H9 (cell line): ENCODE data around the gene BCAT1. TPM values are rescaled to one million over a fixed set of nuclear protein-coding genes. Genes with fewer than 3 reads are reported as not detected.

ENCODE experiments used
- DNase-seq: peaks from one replicate; pipeline ENCODE4 v3.0.0-alpha.2; 2017
- H2AFZ ChIP-seq: one replicate; pipeline ENCODE4 v1.6.1; 2013; ENCODE audit warnings: mild to moderate bottlenecking, low read length, control low read depth, moderate library complexity
- H2AK5ac ChIP-seq: 2 replicates; pipeline ENCODE4 v1.6.1; 2013; ENCODE audit warnings: low read length, control low read depth, mixed read lengths; ENCODE audit not compliant: insufficient read length
- H2BK120ac ChIP-seq: one replicate; pipeline ENCODE4 v1.6.1; 2013; ENCODE audit warnings: low read depth, mild to moderate bottlenecking, low read length, control low read depth, inconsistent platforms; ENCODE audit not compliant: poor library complexity, severe bottlenecking
- H2BK12ac ChIP-seq: 2 replicates; pipeline ENCODE4 v1.6.1; 2013; ENCODE audit warnings: low read length, control low read depth, mixed read lengths, low read depth; ENCODE audit not compliant: insufficient read length
- H2BK15ac ChIP-seq: 2 replicates; pipeline ENCODE4 v1.6.1; 2013; ENCODE audit warnings: low read depth, low read length, control low read depth
- H2BK20ac ChIP-seq: one replicate; pipeline ENCODE4 v1.6.1; 2013; ENCODE audit warnings: low read depth, mild to moderate bottlenecking, low read length, control low read depth, inconsistent platforms; ENCODE audit not compliant: poor library complexity, severe bottlenecking
- H2BK5ac ChIP-seq: 2 replicates; pipeline ENCODE4 v1.6.1; 2013; ENCODE audit warnings: low read length, control low read depth, mixed read lengths; ENCODE audit not compliant: insufficient read length
- H3K14ac ChIP-seq: 2 replicates; pipeline ENCODE4 v1.6.1; 2013; ENCODE audit warnings: low read length, control low read depth; ENCODE audit not compliant: insufficient read depth
- H3K18ac ChIP-seq: 2 replicates; pipeline ENCODE4 v1.6.1; 2013; ENCODE audit warnings: low read depth, mild to moderate bottlenecking, mixed read lengths, low read length, control low read depth; ENCODE audit not compliant: insufficient read length
- H3K23ac ChIP-seq: 2 replicates; pipeline ENCODE4 v1.6.1; 2013; ENCODE audit warnings: low read length, control low read depth, mixed read lengths, low read depth; ENCODE audit not compliant: insufficient read length
- H3K23me2 ChIP-seq: 2 replicates; pipeline ENCODE4 v1.6.1; 2013; ENCODE audit warnings: low read depth, mild to moderate bottlenecking, mixed read lengths, low read length, control low read depth; ENCODE audit not compliant: insufficient read length, poor library complexity, severe bottlenecking
- H3K27ac ChIP-seq: 2 replicates; pipeline ENCODE4 v1.5.1; 2013; ENCODE audit warnings: low read length, control low read depth, mixed read lengths, low read depth; ENCODE audit not compliant: insufficient read length
- H3K27me3 ChIP-seq: 2 replicates; pipeline ENCODE4 v1.6.1; 2013; ENCODE audit warnings: low read length, control low read depth, inconsistent platforms; ENCODE audit not compliant: insufficient read depth
- H3K4ac ChIP-seq: 2 replicates; pipeline ENCODE4 v1.6.1; 2013; ENCODE audit warnings: low read depth, mild to moderate bottlenecking, control low read depth, inconsistent platforms, low read length, moderate library complexity
- H3K4me1 ChIP-seq: 2 replicates; pipeline ENCODE4 v1.6.1; 2013; ENCODE audit warnings: low read length, control low read depth, inconsistent platforms; ENCODE audit not compliant: insufficient read depth
- H3K4me2 ChIP-seq: 2 replicates; pipeline ENCODE4 v1.6.1; 2013; ENCODE audit warnings: low read length, control low read depth, mixed read lengths; ENCODE audit not compliant: insufficient read length, insufficient read depth
- H3K56ac ChIP-seq: 2 replicates; pipeline ENCODE4 v1.6.1; 2013; ENCODE audit warnings: low read depth, mild to moderate bottlenecking, mixed read lengths, low read length, control low read depth; ENCODE audit not compliant: insufficient read length
- H3K79me1 ChIP-seq: 2 replicates; pipeline ENCODE4 v1.6.1; 2013; ENCODE audit warnings: low read depth, mild to moderate bottlenecking, moderate library complexity, low read length, control low read depth, inconsistent platforms; ENCODE audit not compliant: insufficient read depth, poor library complexity, severe bottlenecking
- H3K79me2 ChIP-seq: 2 replicates; pipeline ENCODE4 v1.6.1; 2013; ENCODE audit warnings: low read length, control low read depth, inconsistent platforms; ENCODE audit not compliant: insufficient read depth
- H3K9ac ChIP-seq: 2 replicates; pipeline ENCODE4 v1.6.1; 2013; ENCODE audit warnings: low read length, control low read depth, mixed read lengths; ENCODE audit not compliant: insufficient read length; ENCODE audit errors: extremely low read depth
- H3K9me3 ChIP-seq: one replicate; pipeline ENCODE4 v1.6.1; 2013; ENCODE audit warnings: low read depth, low read length, inconsistent platforms; ENCODE audit not compliant: control insufficient read depth
- H3T11ph ChIP-seq: one replicate; pipeline ENCODE4 v1.6.1; 2013; ENCODE audit warnings: mild to moderate bottlenecking, low read length, control low read depth, inconsistent platforms
- H4K20me1 ChIP-seq: one replicate; pipeline ENCODE4 v1.6.1; 2013; ENCODE audit not compliant: control insufficient read depth, insufficient read length, insufficient read depth
- H4K5ac ChIP-seq: 2 replicates; pipeline ENCODE4 v1.6.1; 2013; ENCODE audit warnings: low read depth, mild to moderate bottlenecking, mixed read lengths, low read length, control low read depth; ENCODE audit not compliant: insufficient read length
- H4K8ac ChIP-seq: replicated peaks from 2 replicates; pipeline ENCODE4 v1.6.1; 2013; ENCODE audit warnings: low read length, control low read depth, mixed read lengths, low read depth; ENCODE audit not compliant: insufficient read length
- H4K91ac ChIP-seq: 2 replicates; pipeline ENCODE4 v1.6.1; 2013; ENCODE audit warnings: low read depth, mild to moderate bottlenecking, moderate library complexity, mixed read lengths, low read length, control low read depth; ENCODE audit not compliant: insufficient read length
- H3K27ac Mint-ChIP-seq, 3 experiments: 2 replicates in 2 of 3; 3 replicates in 1 of 3; pipeline ENCODE4 v1.8.0; 2020 to 2021; ENCODE audit warnings: mixed read lengths in 3 of 3, mild to moderate bottlenecking in 1 of 3, moderate library complexity in 1 of 3
- H3K27me3 Mint-ChIP-seq: 2 replicates; pipeline ENCODE4 v1.8.0; 2021; ENCODE audit warnings: low read depth, mild to moderate bottlenecking, moderate library complexity, mixed read lengths
- H3K36me3 Mint-ChIP-seq, 3 experiments: 2 replicates in 2 of 3; 3 replicates in 1 of 3; pipeline ENCODE4 v1.8.0; 2020 to 2021; ENCODE audit warnings: low read depth in 3 of 3, mixed read lengths in 3 of 3; ENCODE audit not compliant: insufficient read depth in 1 of 3
- H3K4me1 Mint-ChIP-seq, 2 experiments: 2 replicates each; pipeline ENCODE4 v1.8.0; 2020; ENCODE audit warnings: mixed read lengths in 2 of 2
- H3K4me3 Mint-ChIP-seq, 2 experiments: 2 replicates in 1 of 2; 3 replicates in 1 of 2; pipeline ENCODE4 v1.8.0; 2020 to 2021; ENCODE audit warnings: mild to moderate bottlenecking in 2 of 2, mixed read lengths in 2 of 2, moderate library complexity in 1 of 2
- H3K9me3 Mint-ChIP-seq, 2 experiments: 2 replicates in 1 of 2; 3 replicates in 1 of 2; pipeline ENCODE4 v1.8.0; 2020; ENCODE audit warnings: mild to moderate bottlenecking in 2 of 2, mixed read lengths in 2 of 2, moderate library complexity in 1 of 2
- WGBS: extraction: QIAGEN DNeasy Blood & Tissue Kit; methylation state at CpG from one replicate; pipeline ENCODE4 v1.1.7; 2013; ENCODE audit warnings: missing lambda C conversion rate, low lambda C conversion rate, mixed read lengths; ENCODE audit not compliant: insufficient read length; ENCODE audit errors: extremely low coverage; 5-methylcytosine and 5-hydroxymethylcytosine counted together
- total RNA-seq: library from RNA; stranded (reverse); gene quantifications from 2 replicates; pipeline ENCODE4 v1.2.1, GENCODE V29; 2021
- TF ChIP-seq, protein P1 (sequence below): fragments of 200-600 bp; sonication (generic); conservative IDR thresholded peaks from 3 replicates; pipeline ENCODE4 v1.8.0; 2021; ENCODE audit warnings: antibody characterized with exemption, mild to moderate bottlenecking

The BCAT1 gene
- total RNA-seq, 1 experiment from 2014 or later, result 244 TPM

GRCh38 chr12:24907464-24907863 is 41.4 kb downstream of the BCAT1 start:
- Histone ChIP-seq H3K9ac (no peak overlapping the region), H3K14ac (no peak overlapping the region), H3K4ac (no peak overlapping the region), H3K9me3 (no peaks in the 10 kb centered on the region), H3K27ac (no peak overlapping the region), H2BK120ac (no peak overlapping the region), H4K5ac (no peak overlapping the region), H3T11ph (no peak overlapping the region), H2BK5ac (no peak overlapping the region), H2AK5ac (no peak overlapping the region), H3K4me2 (no peak overlapping the region), H2BK20ac (no peak overlapping the region), H3K23me2 (peaks cover 11% of the 10 kb centered on the region), H3K18ac (no peak overlapping the region), H3K23ac (no peak overlapping the region), H2AFZ (no peak overlapping the region), H3K79me1 (peaks cover 2% of the 10 kb centered on the region), H3K27me3 (no peaks in the 10 kb centered on the region), H3K56ac (no peak overlapping the region), H2BK15ac (no peak overlapping the region), H4K20me1 (no peaks in the 10 kb centered on the region), H4K8ac (no peak overlapping the region), H3K79me2 (peaks cover 6% of the 10 kb centered on the region; the same call in 1 of the 2 replicates), H2BK12ac (no peak overlapping the region), H3K4me1 (peaks cover 2% of the 10 kb centered on the region; the same call in 1 of the 2 replicates), H4K91ac (no peak overlapping the region)
- no peaks in the 10 kb centered on the region for H3K9me3 Mint-ChIP-seq
- no peaks in the 10 kb centered on the region; the same call in 1 of the 2 replicates for H3K27me3 Mint-ChIP-seq
- H3K4me1 Mint-ChIP-seq, result peaks cover 20 to 22% of the 10 kb centered on the region in 2 experiments
- no peak overlapping the region for H3K4me3 Mint-ChIP-seq
- no peak for DNase-seq
- H3K36me3 Mint-ChIP-seq, result peaks cover 7 to 12% (median 8%) of the 10 kb centered on the region in 3 experiments
- WGBS, result no CpG with 5 or more reads among the region's 5 CpGs
- TF ChIP-seq, protein P1, sequence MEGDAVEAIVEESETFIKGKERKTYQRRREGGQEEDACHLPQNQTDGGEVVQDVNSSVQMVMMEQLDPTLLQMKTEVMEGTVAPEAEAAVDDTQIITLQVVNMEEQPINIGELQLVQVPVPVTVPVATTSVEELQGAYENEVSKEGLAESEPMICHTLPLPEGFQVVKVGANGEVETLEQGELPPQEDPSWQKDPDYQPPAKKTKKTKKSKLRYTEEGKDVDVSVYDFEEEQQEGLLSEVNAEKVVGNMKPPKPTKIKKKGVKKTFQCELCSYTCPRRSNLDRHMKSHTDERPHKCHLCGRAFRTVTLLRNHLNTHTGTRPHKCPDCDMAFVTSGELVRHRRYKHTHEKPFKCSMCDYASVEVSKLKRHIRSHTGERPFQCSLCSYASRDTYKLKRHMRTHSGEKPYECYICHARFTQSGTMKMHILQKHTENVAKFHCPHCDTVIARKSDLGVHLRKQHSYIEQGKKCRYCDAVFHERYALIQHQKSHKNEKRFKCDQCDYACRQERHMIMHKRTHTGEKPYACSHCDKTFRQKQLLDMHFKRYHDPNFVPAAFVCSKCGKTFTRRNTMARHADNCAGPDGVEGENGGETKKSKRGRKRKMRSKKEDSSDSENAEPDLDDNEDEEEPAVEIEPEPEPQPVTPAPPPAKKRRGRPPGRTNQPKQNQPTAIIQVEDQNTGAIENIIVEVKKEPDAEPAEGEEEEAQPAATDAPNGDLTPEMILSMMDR, result no peak
- H3K27ac Mint-ChIP-seq, result no peak overlapping the region
